Trophoblast cell (in vitro differentiated cells and primary cell): ENCODE measurements around the gene MMS22L.

Experiments used
- DNase-seq, 2 donors: peaks; one replicate each; pipeline ENCODE4 v3.0.0-alpha.2; 2016
- H2AFZ ChIP-seq: 2 replicates; pipeline ENCODE4 v1.6.1; 2013; ENCODE audit warnings: low read length, moderate library complexity, mild to moderate bottlenecking; ENCODE audit not compliant: insufficient read depth, poor library complexity
- H2AK5ac ChIP-seq: 2 replicates; pipeline ENCODE4 v1.6.1; 2013; ENCODE audit warnings: mild to moderate bottlenecking, low read length
- H2BK120ac ChIP-seq: 2 replicates; pipeline ENCODE4 v1.6.1; 2013; ENCODE audit warnings: low read length, mild to moderate bottlenecking, moderate library complexity; ENCODE audit not compliant: insufficient read depth, poor library complexity
- H2BK12ac ChIP-seq: 2 replicates; pipeline ENCODE4 v1.6.1; 2013; ENCODE audit warnings: mild to moderate bottlenecking, low read length, moderate library complexity
- H2BK5ac ChIP-seq: 2 replicates; pipeline ENCODE4 v1.6.1; 2013; ENCODE audit warnings: low read length, low read depth, moderate library complexity, mild to moderate bottlenecking; ENCODE audit not compliant: poor library complexity
- H3K14ac ChIP-seq: 2 replicates; pipeline ENCODE4 v1.6.1; 2013; ENCODE audit warnings: mild to moderate bottlenecking, low read length
- H3K18ac ChIP-seq: 2 replicates; pipeline ENCODE4 v1.6.1; 2013; ENCODE audit warnings: mild to moderate bottlenecking, low read length
- H3K23ac ChIP-seq: 2 replicates; pipeline ENCODE4 v1.6.1; 2013; ENCODE audit warnings: low read length
- H3K27ac ChIP-seq: 2 replicates; pipeline ENCODE4 v1.5.1; 2013; ENCODE audit warnings: low read depth, mild to moderate bottlenecking, inconsistent platforms, low read length, moderate library complexity
- H3K27me3 ChIP-seq: 2 replicates; pipeline ENCODE4 v1.6.1; 2013; ENCODE audit warnings: inconsistent platforms, mild to moderate bottlenecking, low read length, moderate library complexity; ENCODE audit not compliant: insufficient read depth
- H3K36me3 ChIP-seq, 2 experiments: 1 replicate in 1 of 2; 2 replicates in 1 of 2; pipeline ENCODE4 v1.6.1; 2013; ENCODE audit warnings: low read length in 2 of 2, mild to moderate bottlenecking in 2 of 2, moderate library complexity in 1 of 2; ENCODE audit not compliant: insufficient read depth in 2 of 2, control insufficient read depth in 1 of 2
- H3K4ac ChIP-seq: 2 replicates; pipeline ENCODE4 v1.6.1; 2013; ENCODE audit warnings: low read depth, mild to moderate bottlenecking, low read length, moderate library complexity
- H3K4me1 ChIP-seq, 2 experiments: 1 replicate in 1 of 2; 2 replicates in 1 of 2; pipeline ENCODE4 v1.6.1; 2013; ENCODE audit warnings: low read length in 2 of 2, mild to moderate bottlenecking in 2 of 2, moderate library complexity in 1 of 2; ENCODE audit not compliant: insufficient read depth in 2 of 2, control insufficient read depth in 1 of 2
- H3K4me2 ChIP-seq: 2 replicates; pipeline ENCODE4 v1.6.1; 2013; ENCODE audit warnings: inconsistent platforms, mild to moderate bottlenecking, low read length, moderate library complexity
- H3K4me3 ChIP-seq: 2 replicates; pipeline ENCODE4 v1.5.1; 2013; ENCODE audit warnings: mild to moderate bottlenecking, low read depth, low read length, inconsistent platforms
- H3K79me1 ChIP-seq: one replicate; pipeline ENCODE4 v1.6.1; 2013; ENCODE audit warnings: low read length
- H3K79me2 ChIP-seq: 2 replicates; pipeline ENCODE4 v1.6.1; 2013; ENCODE audit warnings: low read length, mild to moderate bottlenecking; ENCODE audit not compliant: control insufficient read depth, insufficient read depth, poor library complexity
- H3K9ac ChIP-seq: 2 replicates; pipeline ENCODE4 v1.6.1; 2013; ENCODE audit warnings: mild to moderate bottlenecking, low read length
- H3K9me3 ChIP-seq: 2 replicates; pipeline ENCODE4 v1.6.1; 2013; ENCODE audit warnings: low read depth, mild to moderate bottlenecking, control low read depth, inconsistent platforms, low read length; ENCODE audit not compliant: insufficient read depth
- H4K12ac ChIP-seq: 2 replicates; pipeline ENCODE4 v1.6.1; 2013; ENCODE audit warnings: low read depth, mild to moderate bottlenecking, low read length, moderate library complexity
- H4K8ac ChIP-seq: 2 replicates; pipeline ENCODE4 v1.6.1; 2013; ENCODE audit warnings: low read depth, mild to moderate bottlenecking, low read length, moderate library complexity
- H4K91ac ChIP-seq: one replicate; pipeline ENCODE4 v1.6.1; 2013; ENCODE audit warnings: low read depth, mild to moderate bottlenecking, low read length, moderate library complexity
- WGBS: extraction: QIAGEN DNeasy Blood & Tissue Kit; methylation state at CpG from one replicate; pipeline ENCODE4 v1.1.7; 2013; ENCODE audit warnings: missing lambda C conversion rate; ENCODE audit not compliant: insufficient read length, insufficient coverage; ENCODE audit errors: extremely low coverage; 5-methylcytosine and 5-hydroxymethylcytosine counted together

The MMS22L gene

GRCh38 chr6:97203343-97203742 lies 79.7 kb downstream of the MMS22L start:
- no peaks in the 10 kb centered on the region for H3K9me3 ChIP-seq
- H4K8ac ChIP-seq: no peak overlapping the region
- no peak overlapping the region for H4K91ac ChIP-seq
- H3K4me3 ChIP-seq: no peak overlapping the region
- H2BK120ac ChIP-seq: no peak overlapping the region
- H2AFZ ChIP-seq: no peak overlapping the region
- no peak overlapping the region for H3K23ac ChIP-seq
- H4K12ac ChIP-seq: no peak overlapping the region
- no peak overlapping the region for H2BK12ac ChIP-seq
- no peak overlapping the region for H3K9ac ChIP-seq
- no CpG with 5 or more reads among the region's 3 CpGs for WGBS
- no peak overlapping the region for H2AK5ac ChIP-seq
- H3K79me2 ChIP-seq: no peaks in the 10 kb centered on the region
- no peaks in the 10 kb centered on the region for H3K27me3 ChIP-seq
- DNase-seq: no peak
- no peaks in the 10 kb centered on the region for H3K79me1 ChIP-seq
- no peak overlapping the region for H3K27ac ChIP-seq
- H3K18ac ChIP-seq: no peak overlapping the region
- H3K4ac ChIP-seq: no peak overlapping the region
- H3K36me3 ChIP-seq: no peaks in the 10 kb centered on the region
- H3K4me1 ChIP-seq: no peaks in the 10 kb centered on the region
- H2BK5ac ChIP-seq: no peak overlapping the region
- H3K4me2 ChIP-seq: no peak overlapping the region
- no peak overlapping the region for H3K14ac ChIP-seq

GRCh38 chr6:97198046-97198565 lies 84.9 kb downstream of the MMS22L start:
- no peak overlapping the region for H2BK5ac ChIP-seq
- H3K9me3 ChIP-seq: no peaks in the 10 kb centered on the region
- no peak overlapping the region for H3K14ac ChIP-seq
- H3K79me2 ChIP-seq: no peaks in the 10 kb centered on the region
- H3K79me1 ChIP-seq: no peaks in the 10 kb centered on the region
- no peak overlapping the region for H3K9ac ChIP-seq
- no peak overlapping the region for H3K18ac ChIP-seq
- no peak overlapping the region for H2BK12ac ChIP-seq
- no peak overlapping the region for H3K4ac ChIP-seq
- H2AK5ac ChIP-seq: no peak overlapping the region
- no peak overlapping the region for H2AFZ ChIP-seq
- no peak overlapping the region for H3K27ac ChIP-seq
- no peaks in the 10 kb centered on the region for H3K4me1 ChIP-seq
- peaks cover 0 to 4% of the 10 kb centered on the region in 2 experiments for H3K36me3 ChIP-seq
- WGBS: no CpG with 5 or more reads among the region's 3 CpGs
- no peak overlapping the region for H3K4me2 ChIP-seq
- H4K12ac ChIP-seq: no peak overlapping the region
- no peak overlapping the region for H4K8ac ChIP-seq
- H2BK120ac ChIP-seq: no peak overlapping the region
- no peak overlapping the region for H3K23ac ChIP-seq
- no peak overlapping the region for H3K4me3 ChIP-seq
- DNase-seq: no peak
- no peaks in the 10 kb centered on the region for H3K27me3 ChIP-seq
- H4K91ac ChIP-seq: no peak overlapping the region

DNA sequence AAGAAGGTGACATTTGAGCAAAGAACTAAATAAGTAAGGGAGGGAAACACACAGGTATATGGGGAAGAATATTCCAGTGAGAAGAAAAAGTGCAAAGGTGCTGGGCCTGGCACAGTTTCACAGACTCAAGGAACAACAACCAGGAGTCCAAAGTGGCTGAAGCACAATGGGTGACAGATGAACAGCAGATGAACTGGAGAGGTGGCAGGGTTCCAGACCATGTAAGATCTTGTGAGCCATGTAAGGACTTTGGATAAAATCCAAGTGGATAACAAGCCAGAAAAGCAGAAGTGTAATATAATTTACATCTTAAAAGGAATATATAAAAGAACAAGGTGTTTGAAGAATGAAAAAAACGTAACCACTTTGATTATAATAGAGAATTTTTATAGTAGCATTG lies 87.9 kb downstream of the MMS22L start:
- no peak overlapping the region for H3K27ac ChIP-seq
- H3K27me3 ChIP-seq: no peaks in the 10 kb centered on the region
- no peak overlapping the region for H3K14ac ChIP-seq
- H4K8ac ChIP-seq: no peak overlapping the region
- H2BK12ac ChIP-seq: no peak overlapping the region
- H3K4ac ChIP-seq: no peak overlapping the region
- no peak overlapping the region for H2BK120ac ChIP-seq
- DNase-seq: no peak
- no peak overlapping the region for H3K23ac ChIP-seq
- no CpG with 5 or more reads among the region's 1 CpG for WGBS
- H3K79me2 ChIP-seq: no peaks in the 10 kb centered on the region
- H3K4me2 ChIP-seq: no peak overlapping the region
- H3K18ac ChIP-seq: no peak overlapping the region
- no peaks in the 10 kb centered on the region for H3K9me3 ChIP-seq
- H2BK5ac ChIP-seq: no peak overlapping the region
- H4K91ac ChIP-seq: no peak overlapping the region
- no peaks in the 10 kb centered on the region for H3K4me1 ChIP-seq
- H2AK5ac ChIP-seq: no peak overlapping the region
- peaks cover 0 to 4% of the 10 kb centered on the region in 2 experiments for H3K36me3 ChIP-seq
- H4K12ac ChIP-seq: no peak overlapping the region
- no peaks in the 10 kb centered on the region for H3K79me1 ChIP-seq
- H3K4me3 ChIP-seq: no peak overlapping the region
- no peak overlapping the region for H3K9ac ChIP-seq
- H2AFZ ChIP-seq: no peak overlapping the region

DNA sequence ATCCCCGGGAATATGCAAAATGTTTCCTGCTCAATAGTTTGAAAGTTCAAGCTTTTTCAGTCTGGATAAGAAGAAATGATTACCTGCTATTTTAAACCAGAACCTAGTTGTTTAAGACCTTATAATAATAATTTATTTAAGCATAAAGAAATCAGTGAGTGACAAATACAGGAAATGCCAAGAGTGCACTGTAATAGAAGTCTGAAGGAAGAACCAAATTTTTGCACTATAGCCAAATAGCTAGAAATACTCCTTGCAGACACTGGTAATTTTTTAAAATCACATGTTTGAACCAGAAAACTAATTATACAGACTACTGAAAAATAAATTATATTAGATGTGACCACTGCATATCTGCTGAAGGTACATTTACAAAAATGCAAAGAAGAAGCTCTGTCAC lies 93.2 kb downstream of the MMS22L start:
- Histone ChIP-seq H3K79me2 (no peaks in the 10 kb centered on the region), H3K27ac (no peak overlapping the region), H3K9me3 (no peaks in the 10 kb centered on the region), H2BK120ac (no peak overlapping the region), H3K9ac (no peak overlapping the region), H3K79me1 (no peaks in the 10 kb centered on the region), H3K4ac (no peak overlapping the region), H2BK12ac (no peak overlapping the region), H4K8ac (no peak overlapping the region), H3K4me2 (no peak overlapping the region), H3K36me3 (peaks cover 0 to 4% of the 10 kb centered on the region in 2 experiments), H3K18ac (no peak overlapping the region), H4K91ac (no peak overlapping the region), H3K4me1 (no peaks in the 10 kb centered on the region), H3K14ac (no peak overlapping the region), H2AK5ac (no peak overlapping the region), H3K4me3 (no peak overlapping the region), H3K27me3 (no peaks in the 10 kb centered on the region), H2BK5ac (no peak overlapping the region), H4K12ac (no peak overlapping the region), H2AFZ (no peak overlapping the region), H3K23ac (no peak overlapping the region)
- DNase-seq: no peak
- WGBS: no CpG with 5 or more reads among the region's 1 CpG
